HG02610 (cell line): ENCODE measurements around the gene TOR4A.

Experiments
- ATAC-seq: cut with Tn5 transposase; IDR thresholded peaks from one replicate; pipeline ENCODE4 v1.9.1; 2021; ENCODE audit warnings: mild to moderate bottlenecking, moderate library complexity; ENCODE audit not compliant: unreplicated experiment

TOR4A gene

GRCh38 chr9:137269231-137269772 lies 8.2 kb upstream of the TOR4A start:
- ATAC-seq, result no peak

DNA sequence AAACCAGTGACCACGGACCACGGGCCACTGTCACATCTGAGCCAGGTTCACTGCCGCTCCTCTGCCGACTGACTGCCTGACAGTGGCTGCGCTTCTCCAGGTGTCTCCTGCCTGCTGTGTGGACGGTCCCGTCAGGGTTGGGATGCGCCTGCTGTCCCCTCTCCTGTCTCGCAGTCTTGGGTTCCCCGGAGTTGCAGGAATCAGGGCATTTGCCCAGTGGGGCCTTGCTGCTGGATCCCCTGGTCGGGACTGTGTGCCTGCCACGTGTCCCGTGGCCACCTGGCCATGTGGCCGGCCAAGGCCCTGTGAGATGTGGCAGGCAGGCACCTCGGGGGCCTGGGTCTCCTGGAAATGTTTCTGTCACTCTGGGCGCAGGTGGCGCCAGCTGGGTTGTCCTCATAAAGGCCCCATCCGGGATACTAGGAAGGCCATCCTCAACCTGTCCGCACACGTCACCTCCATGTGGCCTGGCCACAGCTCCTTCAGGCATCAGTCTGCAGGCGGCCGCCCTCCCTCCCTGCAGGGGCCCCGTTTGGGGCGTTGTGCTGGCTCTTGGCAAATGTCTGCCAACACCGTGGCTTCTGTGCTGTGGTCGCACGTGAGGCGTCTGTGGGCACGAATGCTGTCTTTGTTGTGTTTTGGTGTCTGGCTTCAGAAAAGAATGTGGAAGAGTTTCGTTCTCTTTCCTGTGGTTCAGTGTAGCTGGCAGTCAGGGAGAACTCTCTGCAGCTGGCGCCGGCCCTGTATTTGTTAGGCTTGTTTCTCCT lies 6.4 kb upstream of the TOR4A start:
- no peak for ATAC-seq

DNA sequence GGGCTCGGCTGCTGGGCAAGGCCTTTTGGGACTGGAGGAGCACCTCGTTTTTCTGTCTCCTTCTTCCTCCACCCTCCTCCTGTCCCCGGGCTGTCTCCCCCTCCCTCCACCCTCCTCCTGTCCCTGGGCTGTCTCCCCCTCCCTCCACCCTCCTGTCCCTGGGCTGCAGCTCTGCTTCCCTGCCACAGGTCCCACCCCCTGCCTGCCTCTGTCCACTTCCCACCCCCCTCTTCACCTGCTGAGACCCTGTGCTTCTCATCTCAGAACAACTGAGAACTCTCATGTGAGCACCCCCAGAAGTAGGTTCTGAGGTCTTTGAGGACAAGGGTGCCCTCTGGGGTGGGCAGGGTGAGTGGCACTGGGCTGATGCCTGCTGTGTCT lies 5.8 kb upstream of the TOR4A start:
- ATAC-seq, result no peak

DNA sequence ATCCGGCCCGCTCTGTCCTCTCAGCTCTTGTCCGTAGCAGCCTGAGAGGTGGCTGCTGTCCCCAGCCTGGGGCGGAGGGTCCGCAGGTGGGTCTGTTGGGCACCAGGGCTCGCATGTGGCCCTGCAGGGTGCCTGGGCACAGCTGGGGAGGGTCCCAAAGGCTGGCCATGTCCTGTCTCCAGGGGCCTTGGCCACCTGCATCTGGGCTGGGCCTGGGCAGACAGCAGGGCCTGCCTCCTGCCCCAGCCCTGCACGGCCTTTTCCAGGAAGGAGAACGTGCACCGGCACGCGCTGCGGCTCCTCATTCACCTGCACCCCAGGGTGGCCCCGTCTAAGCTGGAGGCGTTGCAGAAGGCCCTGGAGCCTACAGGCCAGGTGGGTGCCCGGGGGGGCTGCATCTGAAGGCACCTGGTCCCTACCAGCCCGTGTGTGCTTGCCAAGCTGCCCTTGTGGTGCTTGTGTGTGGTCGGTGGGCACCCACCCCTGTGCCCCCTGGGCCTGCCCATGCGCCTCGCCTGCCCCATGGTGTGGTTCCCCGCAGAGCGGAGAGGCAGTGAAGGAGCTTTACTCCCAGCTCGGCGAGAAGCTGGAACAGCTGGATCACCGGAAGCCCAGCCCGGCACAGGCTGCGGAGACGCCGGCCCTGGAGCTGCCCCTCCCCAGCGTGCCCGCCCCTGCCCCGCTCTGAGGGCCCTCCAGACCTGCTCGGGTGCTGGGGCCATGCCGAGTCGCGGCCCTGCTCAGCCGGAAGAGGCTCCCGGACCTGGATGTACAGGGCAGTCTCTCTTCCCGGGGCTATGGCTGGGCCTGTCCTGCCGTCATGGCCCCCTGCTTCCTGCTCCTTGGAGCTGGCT lies 5.1 kb upstream of the TOR4A start:
- no peak for ATAC-seq

DNA sequence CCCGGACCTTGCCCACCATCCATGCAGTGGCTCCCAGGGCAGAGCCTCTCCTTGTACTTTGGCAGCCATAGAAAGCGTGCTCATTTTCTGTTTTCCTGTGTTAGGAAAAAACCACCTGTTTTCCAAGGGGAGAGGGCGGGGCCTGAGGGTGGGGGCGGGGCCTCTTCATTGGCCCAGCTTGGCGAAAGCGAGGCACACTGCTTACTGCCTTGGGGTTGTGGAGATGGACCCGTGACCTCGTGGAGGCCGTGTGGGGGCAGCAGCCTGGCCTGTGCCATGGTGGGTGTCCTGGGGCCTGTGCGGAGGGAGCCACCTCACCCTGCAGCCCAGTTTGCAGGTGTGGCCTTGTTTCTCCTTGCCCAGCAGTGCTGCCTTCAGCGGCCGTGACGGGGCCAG lies 4.4 kb upstream of the TOR4A start:
- ATAC-seq, result no peak

- no peak for ATAC-seq
Measured at GRCh38 chr9:137273611-137274320, 3.8 kb upstream of the TOR4A start.

GRCh38 chr9:137275203-137275587 lies 2.3 kb upstream of the TOR4A start:
- no peak for ATAC-seq

DNA sequence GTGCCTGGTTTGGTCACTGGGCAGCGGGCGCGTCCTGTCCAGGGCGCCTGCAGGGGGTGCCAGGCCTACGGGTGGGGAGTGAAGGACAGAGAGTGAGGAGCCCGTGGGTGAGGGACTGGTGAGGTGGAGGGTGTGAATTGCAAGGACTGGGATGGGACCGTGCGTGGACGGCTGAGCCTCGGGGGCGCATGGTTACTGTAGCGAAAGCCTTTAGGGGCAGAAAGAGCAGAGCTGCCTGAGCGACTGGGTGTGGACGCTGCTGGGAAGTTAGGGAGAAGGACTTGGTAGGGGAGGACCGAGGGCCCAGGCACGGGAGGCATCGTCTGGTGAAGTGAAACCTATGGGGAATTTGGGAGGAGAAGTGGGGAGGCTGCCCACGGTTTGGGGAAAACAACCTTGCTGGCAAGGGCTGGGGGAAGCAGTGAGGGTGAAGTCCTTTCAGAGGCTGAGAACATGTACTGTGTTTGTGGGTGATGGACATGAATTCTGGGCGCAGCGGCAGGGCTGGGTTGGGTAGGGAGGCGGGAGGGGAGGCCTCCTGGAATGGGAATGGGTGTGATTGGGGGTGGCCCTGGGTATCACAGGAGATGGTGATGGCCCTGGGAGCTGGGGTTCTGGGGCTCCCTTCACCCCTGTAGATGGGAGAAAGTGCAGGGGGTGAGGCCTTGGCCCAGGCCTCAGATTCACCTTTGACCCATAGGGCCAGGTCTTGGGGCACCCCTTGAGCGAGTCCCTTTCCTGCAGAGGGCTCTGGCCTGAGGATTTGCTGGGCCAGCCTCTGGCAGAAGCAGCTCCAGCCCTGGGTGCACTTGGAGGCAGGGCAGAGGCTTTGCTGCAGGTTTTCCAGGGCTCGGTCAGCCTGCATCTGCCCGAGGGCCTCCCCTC lies 1.7 kb upstream of the TOR4A start:
- ATAC-seq, result no peak

DNA sequence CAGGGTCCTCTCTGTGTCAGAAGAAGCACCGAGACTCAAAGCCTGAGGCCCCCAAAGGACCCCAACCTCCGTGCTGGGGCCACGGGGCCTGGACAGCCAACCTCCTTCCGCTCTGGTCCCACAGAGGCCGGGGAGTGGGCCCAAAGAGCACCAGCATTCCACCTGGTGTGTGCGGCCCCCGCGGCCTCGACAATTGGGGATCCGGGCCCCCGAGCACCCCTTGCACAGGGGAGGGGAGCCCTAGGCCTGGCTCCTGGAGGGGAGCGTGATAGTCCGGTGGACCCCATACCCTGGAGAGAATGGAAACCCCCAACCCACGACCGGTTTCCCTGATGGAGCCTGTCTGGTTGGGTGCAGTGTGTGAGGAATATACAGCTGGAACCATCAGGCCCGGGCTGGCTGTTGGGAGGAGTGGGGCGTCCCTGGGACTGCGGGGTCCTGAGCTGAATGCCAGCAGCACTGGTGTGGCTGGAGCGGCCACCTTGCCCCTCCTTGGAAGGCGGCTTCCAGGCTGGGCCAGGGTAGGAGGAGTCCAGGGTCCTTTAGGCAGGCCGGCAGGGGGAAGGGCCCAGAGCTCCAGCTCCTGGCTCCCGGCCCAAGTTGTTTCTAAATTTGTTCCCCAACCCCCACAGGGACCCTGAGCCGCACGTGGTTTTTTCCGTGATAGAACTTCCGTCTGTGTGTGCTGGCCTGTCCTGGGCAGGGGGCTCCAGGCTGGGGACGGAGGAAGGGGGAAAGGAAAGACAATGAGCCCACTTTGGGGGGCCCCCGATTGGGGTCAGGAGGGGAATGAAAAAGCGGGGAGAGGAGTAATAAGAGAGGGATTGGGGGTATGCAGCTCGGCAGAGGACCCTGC lies 825 bp upstream of the TOR4A start:
- no peak for ATAC-seq

GRCh38 chr9:137278061-137278701 lies 655 bp downstream of the TOR4A start:
- ATAC-seq, result no peak

- ATAC-seq, result no peak
Measured at GRCh38 chr9:137278721-137279711, 1.5 kb downstream of the TOR4A start.

DNA sequence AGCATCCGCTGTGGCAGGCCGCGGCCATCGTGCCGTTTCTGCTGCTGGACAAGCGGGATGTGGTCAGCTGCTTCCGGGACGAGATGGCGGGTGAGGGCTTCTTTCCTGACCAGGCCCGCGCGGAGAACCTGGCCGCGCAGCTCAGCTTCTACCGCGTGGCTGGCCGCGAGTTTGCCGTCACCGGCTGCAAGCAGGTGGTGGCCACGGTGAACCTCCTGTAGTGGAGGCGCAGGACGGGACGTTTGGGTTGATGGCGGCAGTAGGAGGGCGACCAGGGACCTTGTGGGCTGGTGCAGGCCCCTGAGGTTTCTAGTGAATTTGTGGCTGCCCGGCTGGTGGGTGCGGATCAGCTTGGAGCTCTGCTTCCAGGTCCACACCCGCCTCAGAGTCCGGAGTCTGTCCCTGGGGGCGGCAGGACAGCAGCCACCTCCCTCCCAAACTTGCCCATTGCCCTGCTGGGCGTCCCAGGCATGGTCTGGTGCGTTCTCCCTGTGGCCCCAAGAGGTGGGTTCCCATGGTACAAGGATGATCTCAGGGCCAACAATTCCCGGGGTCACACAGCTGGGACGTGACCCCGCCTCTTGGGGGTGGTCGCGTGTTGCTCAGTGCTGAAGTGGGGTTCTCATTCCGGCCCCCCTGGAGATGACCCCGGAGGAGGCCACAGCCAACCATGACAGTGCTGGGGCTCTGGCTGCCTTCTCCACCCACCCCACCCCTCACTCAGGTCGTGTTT lies 2.4 kb downstream of the TOR4A start:
- no peak for ATAC-seq

DNA sequence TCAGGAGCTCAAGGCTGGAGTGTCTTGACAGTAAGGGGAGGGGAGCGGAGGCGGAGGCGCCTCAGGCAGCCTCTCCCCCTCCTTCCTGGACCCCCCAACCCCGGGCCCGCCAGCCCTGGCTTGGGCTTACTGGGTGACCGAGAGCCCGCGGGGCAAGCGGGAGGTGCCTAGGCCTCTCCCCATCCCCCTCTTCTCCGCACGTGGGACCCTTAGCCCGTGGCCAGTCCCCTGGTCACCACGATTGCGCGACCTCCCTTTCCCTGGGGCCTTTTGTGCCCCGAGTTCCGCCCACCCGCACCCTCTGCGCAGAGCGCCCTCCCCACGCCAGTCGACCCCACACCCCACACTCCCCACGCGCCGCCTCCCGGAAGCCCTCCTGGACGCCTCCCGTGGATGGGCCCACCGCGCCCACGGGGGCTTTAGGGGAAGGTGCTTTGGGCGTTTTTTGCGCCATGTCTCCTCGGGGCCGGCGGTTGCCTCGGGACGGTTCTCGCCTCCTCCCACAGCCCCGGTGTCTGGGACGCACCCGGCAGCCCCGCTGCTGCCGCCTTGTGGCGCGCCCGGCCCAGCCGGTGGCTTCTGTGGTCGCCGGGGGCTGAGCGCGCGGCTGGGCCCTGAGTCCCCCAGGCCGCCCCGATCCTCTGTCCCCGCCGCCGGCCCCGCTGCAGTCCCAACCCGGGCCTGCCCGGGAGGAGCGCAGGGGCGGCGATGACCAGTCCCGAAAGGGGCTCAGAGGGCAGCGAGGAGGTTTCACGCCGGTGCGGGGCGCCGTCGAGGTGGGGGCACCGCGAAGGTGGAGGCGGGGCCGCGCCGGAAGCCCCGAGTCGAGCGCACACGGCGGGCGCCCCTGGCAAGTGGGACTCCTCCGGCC lies 3.2 kb downstream of the TOR4A start:
- no peak for ATAC-seq

DNA sequence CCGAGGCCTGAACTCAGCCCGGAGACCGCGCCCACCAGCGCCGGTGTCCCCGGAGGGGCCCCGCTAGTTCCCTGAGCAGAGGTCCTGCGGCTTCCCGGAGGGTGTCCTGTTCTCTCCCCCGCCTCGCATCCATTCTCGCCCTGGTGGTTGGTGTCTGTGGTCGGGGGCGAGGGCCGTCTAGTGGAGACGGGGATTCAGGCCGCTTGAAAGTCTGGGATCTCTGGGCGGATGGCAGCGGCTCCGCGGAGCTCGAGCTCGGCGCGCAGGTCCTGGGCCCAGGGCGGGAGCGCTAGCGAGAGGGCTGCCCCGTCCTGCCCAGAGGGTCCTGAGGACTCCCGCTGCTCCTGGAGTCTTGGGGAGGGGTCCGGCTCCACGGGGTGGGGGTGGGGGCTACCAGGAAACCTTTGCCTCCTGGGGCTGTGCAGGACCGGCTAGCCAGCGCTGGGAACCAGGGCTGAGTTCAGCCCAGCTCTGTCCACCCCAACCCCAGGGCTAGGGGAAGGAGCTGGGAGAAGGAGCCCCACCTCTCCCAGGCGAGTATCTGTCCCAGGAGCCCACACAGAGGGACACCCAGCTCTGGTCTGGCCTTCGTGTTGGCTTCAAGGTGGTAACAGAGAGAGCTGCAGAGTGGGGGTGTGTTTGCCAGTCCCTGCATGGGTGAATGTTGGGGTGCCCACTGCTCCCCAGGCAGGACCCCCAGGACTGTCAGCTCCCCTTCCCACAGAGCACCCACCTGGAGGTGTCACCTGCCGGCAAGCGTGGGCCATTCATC lies 4.0 kb downstream of the TOR4A start:
- no peak for ATAC-seq

DNA sequence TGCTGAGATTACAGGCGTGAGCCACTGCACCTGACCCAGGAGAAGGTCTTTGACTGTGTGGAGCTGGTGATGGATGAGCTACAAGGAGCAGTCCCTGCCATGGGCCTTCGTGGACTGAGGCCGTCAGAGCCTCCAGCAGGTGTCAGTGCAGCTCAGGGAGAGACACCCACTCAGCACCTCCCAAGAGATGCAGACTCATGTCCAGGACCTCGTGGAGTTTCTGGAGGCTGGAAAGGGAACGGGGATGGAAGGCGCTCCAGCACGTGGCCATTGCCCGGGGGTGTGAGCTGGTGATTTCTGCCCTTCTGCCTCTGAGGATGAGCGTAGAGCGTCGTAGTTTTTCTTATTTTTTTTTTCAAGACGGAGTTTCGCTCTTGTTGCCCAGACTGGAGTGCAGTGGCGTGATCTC lies 9.5 kb downstream of the TOR4A start:
- no peak for ATAC-seq
